Measurements from ENCODE around the gene RGL4. TPM values are rescaled to one million over a fixed set of nuclear protein-coding genes. Genes with fewer than 3 reads are reported as not detected.
"Not testable (repeated sequence)": the region's sequence is repeated elsewhere in the genome, so short reads cannot be mapped to it uniquely, and the experiment has no call there.

RGL4 gene
- total RNA-seq, 1 experiment from 2014 or later, result not detected

DNA sequence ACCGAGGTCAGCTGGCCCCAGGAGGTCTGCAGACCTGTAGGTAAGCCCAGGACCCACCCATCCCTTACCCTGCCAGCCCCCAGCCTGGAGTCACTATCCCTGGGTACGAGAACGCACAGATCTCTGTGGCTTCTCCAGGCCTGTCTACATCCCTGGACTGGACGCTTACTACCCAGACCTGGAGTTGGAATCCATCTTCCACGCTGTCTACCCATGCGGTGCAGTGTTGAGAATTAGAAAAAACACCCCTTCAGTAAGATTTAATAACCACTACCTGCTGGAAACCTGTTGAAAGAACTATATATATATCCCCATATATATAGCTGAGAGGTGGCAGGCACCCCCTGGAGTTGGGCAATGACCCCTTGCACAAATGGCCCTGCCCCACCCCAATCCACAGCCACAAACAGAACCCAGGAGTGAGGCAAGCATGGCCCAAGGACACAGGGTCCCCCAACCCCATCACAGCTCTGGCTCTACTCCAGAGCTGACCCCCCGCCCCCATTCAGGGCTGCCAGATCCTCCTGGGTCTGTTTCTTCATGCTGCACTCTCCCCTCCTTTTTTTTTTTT, 17.7 kb upstream of the RGL4 start:
- TF ChIP-seq, protein P1, sequence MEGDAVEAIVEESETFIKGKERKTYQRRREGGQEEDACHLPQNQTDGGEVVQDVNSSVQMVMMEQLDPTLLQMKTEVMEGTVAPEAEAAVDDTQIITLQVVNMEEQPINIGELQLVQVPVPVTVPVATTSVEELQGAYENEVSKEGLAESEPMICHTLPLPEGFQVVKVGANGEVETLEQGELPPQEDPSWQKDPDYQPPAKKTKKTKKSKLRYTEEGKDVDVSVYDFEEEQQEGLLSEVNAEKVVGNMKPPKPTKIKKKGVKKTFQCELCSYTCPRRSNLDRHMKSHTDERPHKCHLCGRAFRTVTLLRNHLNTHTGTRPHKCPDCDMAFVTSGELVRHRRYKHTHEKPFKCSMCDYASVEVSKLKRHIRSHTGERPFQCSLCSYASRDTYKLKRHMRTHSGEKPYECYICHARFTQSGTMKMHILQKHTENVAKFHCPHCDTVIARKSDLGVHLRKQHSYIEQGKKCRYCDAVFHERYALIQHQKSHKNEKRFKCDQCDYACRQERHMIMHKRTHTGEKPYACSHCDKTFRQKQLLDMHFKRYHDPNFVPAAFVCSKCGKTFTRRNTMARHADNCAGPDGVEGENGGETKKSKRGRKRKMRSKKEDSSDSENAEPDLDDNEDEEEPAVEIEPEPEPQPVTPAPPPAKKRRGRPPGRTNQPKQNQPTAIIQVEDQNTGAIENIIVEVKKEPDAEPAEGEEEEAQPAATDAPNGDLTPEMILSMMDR (conservative IDR thresholded peaks at IDR 0.05; ENCODE audit: low read depth, low read length), result no peak
- TF ChIP-seq EZH2 (IDR thresholded peaks at IDR 0.05; ENCODE audit: borderline replicate concordance, low read depth, low read length, poor library complexity, severe bottlenecking), result no peak
- ChIA-PET POLR2A (ENCODE audit: low non-redundant PET) (no interaction called here), CTCF (no interaction called here)
- Histone ChIP-seq H3K27me3 (replicated peaks; ENCODE audit: insufficient read depth, low read depth, low read length, poor library complexity) (no peaks in the 10 kb centered on the region), H3K9me3 (ENCODE audit: low read depth, low read length, poor library complexity, severe bottlenecking) (no peaks in the 10 kb centered on the region), H3K4me3 (ENCODE audit: low read depth, low read length, poor library complexity, severe bottlenecking) (no peak overlapping the region), H3K27ac (ENCODE audit: low read depth, low read length, poor library complexity, severe bottlenecking) (no peak overlapping the region), H3K4me1 (ENCODE audit: insufficient read depth, low read length, poor library complexity, severe bottlenecking) (no peaks in the 10 kb centered on the region), H3K36me3 (ENCODE audit: insufficient read depth, low read length, poor library complexity, severe bottlenecking) (no peaks in the 10 kb centered on the region)
- intact Hi-C loops (cut with micrococcal nuclease; ENCODE audit: unreplicated experiment), result no loop called here
- no TSS peak for BruUV-seq (replicated peaks)
- no peak for DNase-seq (ENCODE audit: low spot score)

DNA sequence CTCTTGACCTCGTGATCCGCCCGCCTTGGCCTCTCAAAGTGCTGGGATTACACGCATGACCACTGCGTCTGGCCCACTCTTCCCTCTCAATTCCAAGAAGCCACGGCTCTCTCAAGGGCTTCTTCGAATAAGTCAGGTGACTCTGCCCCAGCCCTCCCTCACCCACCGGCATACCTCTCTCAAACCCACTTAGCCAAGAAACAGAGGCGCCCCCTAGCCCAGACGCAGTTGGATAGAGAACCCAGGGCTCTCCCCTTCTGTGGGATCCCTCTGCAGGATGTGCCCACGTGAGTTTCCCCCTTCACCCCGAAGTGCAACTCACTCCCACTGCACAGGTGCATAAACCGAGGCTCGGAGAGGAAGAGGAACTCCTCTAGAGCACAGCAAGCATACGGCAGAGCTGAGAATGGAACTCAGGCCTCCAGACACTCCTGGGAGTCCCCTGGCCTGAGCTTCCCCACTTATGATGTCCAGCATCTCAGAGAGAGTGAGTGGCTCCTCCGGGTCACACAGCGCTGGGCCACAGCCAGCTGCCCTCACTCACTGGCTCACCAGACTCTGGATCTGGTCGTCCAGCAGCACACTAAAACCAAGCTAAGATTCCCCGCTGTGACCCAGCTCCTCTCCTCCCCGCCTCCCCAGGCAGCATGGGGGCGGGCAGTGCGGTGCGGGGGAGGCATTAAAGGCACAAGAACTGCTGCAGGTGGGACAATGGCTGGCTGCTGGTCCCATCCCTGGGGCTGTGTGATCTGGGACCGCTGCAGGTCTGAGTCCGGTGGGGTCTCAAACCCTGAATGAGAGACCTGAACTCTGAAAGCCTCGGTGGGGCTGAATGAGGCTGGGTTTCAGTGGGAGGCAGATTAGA, 16.8 kb upstream of the RGL4 start:
- CTCF ChIA-PET, result no interaction called here
- DNase-seq (ENCODE audit: low spot score), result no peak

DNA sequence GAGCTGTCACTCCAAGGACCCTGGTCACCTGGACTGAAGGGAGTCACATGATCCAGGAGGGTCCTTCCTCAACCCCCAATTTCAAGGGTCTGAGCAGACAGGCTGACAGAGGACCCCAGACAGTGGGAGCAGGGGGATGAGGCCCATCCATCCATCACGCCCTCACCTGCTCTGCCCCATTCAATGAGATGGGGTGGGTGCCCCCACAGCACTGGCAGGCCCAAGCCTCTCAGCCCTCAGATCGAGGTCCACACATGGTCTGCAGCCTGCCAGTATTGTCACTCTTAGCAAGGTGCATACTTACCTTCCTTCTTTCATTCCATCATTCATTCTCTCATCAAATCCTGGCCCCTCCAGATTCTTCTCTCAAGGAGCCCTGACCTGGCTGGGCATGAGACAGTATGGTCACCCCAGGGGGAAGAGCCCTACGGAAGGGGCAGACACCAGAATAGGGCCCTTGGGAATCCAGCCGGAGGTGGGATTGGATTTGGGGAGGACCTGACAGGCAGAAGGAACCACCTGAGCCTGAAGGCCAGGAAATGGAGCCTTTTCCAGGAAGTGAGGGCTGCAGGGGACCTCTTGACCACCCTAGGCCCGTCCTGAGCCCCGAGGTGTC, 15.8 kb upstream of the RGL4 start:
- H3K27me3 ChIP-seq (replicated peaks; ENCODE audit: insufficient read depth, low read depth, low read length, poor library complexity); BruUV-seq (replicated peaks); H3K36me3 ChIP-seq (ENCODE audit: insufficient read depth, low read length, poor library complexity, severe bottlenecking); POLR2A ChIA-PET (ENCODE audit: low non-redundant PET); H3K27ac ChIP-seq (ENCODE audit: low read depth, low read length, poor library complexity, severe bottlenecking); H3K4me1 ChIP-seq (ENCODE audit: insufficient read depth, low read length, poor library complexity, severe bottlenecking); H3K9me3 ChIP-seq (ENCODE audit: low read depth, low read length, poor library complexity, severe bottlenecking); H3K4me3 ChIP-seq (ENCODE audit: low read depth, low read length, poor library complexity, severe bottlenecking); DNase-seq (ENCODE audit: low spot score); CTCF ChIA-PET; intact Hi-C loops (cut with micrococcal nuclease; ENCODE audit: unreplicated experiment): not testable (repeated sequence)

More for the DNA sequence above, 16.8 kb upstream of the RGL4 start:
- Histone ChIP-seq H3K27me3 (replicated peaks; ENCODE audit: insufficient read depth, low read depth, low read length, poor library complexity) (no peaks in the 10 kb centered on the region), H3K9me3 (ENCODE audit: low read depth, low read length, poor library complexity, severe bottlenecking) (no peaks in the 10 kb centered on the region), H3K4me3 (ENCODE audit: low read depth, low read length, poor library complexity, severe bottlenecking) (no peak overlapping the region), H3K36me3 (ENCODE audit: insufficient read depth, low read length, poor library complexity, severe bottlenecking) (no peaks in the 10 kb centered on the region), H3K27ac (ENCODE audit: low read depth, low read length, poor library complexity, severe bottlenecking) (no peak overlapping the region), H3K4me1 (ENCODE audit: insufficient read depth, low read length, poor library complexity, severe bottlenecking) (no peaks in the 10 kb centered on the region)
- POLR2A ChIA-PET (ENCODE audit: low non-redundant PET), result no interaction called here
- no peak for TF ChIP-seq EZH2 (IDR thresholded peaks at IDR 0.05; ENCODE audit: borderline replicate concordance, low read depth, low read length, poor library complexity, severe bottlenecking)
- TF ChIP-seq, protein P1 (conservative IDR thresholded peaks at IDR 0.05; ENCODE audit: low read depth, low read length), result no peak
- BruUV-seq (replicated peaks), result no TSS peak
- intact Hi-C loops (cut with micrococcal nuclease; ENCODE audit: unreplicated experiment), result no loop called here

All from A673 (cell line).